Measurements from ENCODE around the gene CPSF3.
"Not testable (repeated sequence)": the region's sequence is repeated elsewhere in the genome, so short reads cannot be mapped to it uniquely, and the experiment has no call there.

Gene CPSF3

GRCh38 chr2:9472511-9472910, 49.1 kb downstream of the CPSF3 start:
- no peak for DNase-seq

DNA sequence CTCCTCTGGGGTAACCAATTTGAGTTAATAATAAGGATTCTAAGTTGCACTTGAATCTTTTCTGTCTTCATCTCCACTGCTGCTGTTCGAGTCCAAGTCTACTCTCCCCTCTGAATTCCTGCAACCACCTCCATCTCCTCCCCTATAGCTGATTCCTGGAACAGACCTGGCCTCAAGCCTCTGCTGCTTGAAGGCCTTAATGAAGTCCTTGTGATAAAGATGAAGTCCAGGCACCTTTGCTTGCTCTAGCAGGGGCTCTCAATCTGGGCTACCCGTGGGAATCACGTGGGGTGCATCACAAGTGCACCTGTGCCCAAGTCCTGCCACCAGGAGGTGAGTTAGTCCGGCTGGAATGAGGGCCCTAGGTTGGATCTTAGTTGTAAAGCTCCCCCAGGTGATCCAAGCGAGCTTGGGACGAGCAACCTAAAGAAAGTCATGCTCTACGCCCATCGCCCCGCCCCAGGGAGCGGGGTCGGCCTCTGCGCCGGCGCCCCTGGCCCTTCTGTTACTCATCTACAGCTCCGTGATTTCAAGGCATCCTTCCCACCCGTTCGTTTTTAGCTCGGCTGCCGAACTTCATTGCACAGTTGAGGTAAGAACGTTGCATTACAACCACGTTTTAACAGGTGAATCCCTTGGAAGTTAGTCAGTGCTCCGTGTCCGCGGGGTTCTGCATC, 50.0 kb downstream of the CPSF3 start:
- peak; percentile 14 for DNase-seq

DNA sequence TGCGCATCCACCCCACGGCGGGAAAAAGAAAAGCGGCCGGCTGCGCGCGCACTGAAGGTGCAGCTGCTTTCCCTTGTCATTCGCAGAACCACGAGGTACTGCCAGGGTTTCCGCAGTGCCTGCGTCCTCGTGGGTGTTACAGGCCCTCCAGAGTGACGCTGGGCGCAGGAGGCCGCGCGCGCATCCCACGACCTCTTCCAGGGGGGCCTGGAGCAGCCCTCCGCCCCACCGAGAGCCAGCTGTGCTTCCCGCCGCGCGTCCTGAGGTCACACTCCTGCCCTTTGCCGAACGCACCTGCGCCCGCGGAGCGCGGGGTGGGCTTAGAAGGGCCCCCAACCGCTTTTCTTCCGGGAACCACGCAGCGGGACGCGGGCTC, 50.5 kb downstream of the CPSF3 start:
- DNase-seq, result peak; percentile 69

- DNase-seq, result peak; percentile 73
These were observed 51.1 kb downstream of the CPSF3 start, which contains the start of gene IAH1 for GRCh38 chr2:9474361-9475057. Gene IAH1, plus strand, starts transcription at chr2:9474551. Its CDS starts 16 bp downstream, at chr2:9474567.

DNA sequence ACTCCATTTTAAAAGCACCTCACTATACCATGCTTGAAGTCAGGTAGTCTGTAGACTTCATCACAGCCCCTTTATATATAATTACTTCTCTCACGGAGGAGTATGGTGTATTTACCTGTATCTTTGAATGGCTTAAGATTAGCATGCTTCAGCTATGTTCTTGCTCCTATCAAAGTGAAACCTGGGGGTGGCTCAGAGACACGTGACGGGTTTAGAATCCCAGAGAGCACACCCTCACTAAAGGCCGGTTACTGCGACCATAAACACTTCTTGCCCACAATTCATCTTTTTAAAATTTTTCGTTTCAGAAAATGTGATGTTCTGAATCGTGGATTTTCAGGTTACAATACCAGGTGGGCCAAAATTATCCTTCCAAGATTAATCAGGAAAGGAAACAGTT, 54.5 kb downstream of the CPSF3 start:
- DNase-seq, result no peak

DNA sequence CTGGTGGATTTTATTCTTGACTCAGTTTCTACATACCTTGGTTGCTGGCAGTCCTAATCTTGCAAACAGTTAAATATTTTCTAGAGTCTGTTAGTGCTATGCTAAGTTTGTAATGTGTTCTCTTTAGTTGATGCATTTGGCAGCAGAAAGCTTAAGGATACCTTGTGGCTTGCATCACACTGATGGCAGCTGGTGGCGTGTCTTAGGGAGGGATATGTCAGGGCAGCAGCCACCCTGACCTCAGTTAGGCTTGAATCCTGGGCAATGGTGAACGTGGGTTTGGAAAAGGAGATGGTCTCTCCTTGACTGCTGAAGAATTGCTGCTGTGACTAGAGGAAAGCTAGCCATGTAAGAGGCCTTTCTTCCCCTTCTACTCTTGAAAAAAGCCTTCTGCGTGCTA, 55.1 kb downstream of the CPSF3 start:
- no peak for DNase-seq

DNA sequence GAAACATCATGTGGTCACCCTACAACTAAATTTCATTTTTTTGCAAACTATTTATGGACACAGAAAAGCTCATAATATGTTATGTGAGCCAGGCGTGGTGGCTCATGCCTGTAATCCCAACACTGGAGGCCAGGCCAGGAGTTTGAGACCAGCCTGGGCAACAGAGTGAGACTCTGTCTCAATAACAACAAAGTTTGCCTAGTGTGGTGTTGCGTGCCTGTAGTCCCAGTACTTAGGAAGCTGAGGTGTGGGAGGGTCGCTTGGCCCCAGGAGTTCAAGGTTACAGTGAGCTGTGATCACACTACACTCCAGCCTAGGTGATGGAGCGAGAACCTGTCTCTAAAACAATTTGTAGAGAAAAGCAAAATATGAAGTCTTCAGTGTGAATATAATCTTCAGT, 56.7 kb downstream of the CPSF3 start:
- DNase-seq, result no peak

DNA sequence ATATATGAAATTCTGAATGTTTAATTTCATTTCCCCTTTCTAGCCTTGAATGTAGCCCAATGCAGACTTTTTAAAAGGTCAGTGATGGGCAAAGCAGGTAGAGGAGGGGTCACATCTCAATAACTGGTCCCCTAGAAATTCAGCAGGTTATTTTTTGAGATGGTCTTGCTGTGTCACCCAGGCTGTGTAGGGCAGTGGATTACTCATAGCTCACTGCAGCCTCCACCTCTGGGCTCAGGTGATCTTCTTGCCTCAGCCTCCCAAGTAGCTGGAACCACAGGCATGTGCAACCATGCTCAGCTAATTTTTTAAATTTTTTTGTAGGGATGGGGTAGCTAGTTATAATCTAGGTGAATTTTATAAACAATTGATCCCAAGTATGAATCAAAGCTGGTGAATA, 59.7 kb downstream of the CPSF3 start:
- no peak for DNase-seq

DNA sequence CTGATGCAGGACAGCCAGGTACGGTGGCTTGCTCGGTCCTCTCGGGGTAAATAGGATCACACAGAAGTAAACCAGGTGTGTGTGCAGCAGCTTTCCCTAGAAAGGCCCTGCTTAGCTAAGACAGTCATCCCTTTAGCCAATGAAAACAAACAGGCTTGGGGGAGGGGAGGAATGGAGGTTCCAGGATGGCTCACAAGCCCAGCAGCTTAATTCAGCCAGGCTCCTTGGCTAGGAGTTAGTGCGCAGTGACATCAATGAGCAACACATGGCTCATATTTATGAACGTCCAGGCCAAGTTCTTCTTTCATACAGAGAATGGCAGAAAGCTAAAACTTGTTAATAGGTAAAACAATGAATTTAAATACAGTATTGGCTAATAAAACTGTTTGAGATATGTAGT, 61.1 kb downstream of the CPSF3 start:
- no peak for DNase-seq

DNA sequence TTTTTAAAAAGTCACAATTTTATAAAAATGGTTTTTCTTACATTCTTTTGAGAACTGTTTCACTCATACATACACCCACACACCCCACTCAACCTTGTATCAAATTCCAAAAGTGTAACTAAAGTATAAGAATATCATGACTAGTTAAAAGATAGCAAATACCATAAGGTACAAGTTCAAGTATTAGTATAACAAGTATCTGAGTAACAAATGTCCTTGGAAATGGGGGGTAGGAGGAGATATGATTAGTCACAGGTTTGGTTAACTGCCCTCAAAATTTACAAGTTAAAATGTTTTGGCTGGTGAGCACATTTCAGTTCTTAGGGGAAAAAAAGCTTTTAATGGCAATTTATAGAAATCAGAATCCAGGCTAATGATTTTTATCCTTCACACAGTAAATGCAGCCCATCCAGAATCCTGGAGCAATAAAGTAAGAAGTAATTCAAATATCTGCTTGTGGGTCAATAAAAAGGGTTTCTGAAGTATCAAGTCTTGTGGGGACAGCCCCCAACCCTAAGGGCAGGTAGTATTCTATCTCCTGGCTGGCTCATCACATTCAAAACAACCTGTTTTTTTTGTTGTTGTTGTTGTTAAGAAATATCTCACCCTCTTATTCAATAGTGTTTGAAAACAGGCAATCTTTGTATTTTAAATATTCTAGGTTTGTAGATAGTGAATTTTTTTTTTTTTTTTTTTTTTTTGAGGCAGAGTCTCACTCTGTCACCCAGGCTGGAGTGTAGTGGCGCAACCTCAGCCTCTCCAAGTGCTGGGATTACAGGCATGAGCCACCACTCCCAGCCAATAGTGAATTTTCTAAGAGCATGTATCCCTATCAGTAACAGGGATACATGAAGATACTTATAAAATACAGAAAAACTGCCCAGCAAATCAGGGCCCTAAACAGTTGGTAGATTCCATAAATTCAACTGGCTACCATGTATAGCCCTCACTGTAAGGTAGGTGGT, 65.4 kb downstream of the CPSF3 start:
- no peak for DNase-seq

DNA sequence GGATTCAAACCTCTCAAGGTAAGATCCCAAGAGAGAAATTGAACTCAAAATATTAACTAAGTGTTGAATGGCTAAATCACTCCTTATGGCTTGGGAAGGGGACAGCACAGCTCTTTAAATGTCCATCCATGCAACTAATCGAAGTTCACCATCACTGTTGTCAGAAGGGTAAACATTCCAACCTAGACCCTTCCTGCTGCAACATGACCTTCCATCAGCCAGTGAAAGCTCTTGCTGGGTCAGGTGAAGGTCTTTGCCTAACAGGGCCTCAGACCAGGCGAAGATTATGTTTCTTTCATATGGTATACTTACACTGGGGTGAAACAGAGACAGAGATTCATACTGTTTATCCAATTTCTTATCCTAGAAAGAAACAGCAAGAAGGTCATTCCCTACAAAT, 67.3 kb downstream of the CPSF3 start:
- DNase-seq, result no peak

GRCh38 chr2:9492927-9493326, 69.5 kb downstream of the CPSF3 start:
- no peak for DNase-seq

DNA sequence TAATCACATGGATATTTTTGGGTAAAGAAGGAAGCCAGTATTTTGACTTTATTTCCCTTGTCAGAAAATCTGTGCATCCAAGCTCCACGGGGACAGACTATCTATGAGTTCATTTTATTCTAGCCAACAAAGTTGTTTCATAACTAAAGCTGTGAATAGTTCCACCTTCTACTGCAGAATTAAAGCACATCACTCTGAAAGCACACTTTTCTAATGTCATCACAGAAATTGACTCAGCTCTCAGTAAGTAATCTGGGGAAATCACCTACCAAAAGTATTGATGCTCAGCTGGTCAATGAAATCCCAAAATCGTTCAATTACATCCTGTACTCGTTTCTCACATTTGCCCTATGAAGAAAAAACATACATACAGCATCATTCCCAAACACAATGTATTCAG, 70.0 kb downstream of the CPSF3 start:
- DNase-seq, result no peak

DNA sequence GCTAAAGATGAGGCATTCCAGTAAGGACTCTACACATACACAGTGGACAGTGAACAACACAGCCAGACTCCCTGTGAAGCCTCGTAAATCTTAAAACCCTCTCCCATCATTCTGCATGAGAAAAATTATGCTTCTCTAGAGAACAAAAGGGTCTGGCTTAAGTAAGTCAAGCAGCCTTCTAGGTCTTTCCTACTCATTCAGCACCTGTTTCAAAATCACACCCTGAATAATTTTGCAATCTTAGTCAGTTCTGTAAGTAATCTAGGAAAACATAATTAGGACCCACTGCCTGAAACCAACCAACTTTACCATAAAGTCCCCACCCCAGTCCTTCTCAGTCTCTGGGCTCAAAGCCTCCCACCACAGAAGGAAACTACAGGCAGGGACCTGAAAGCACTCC, 70.6 kb downstream of the CPSF3 start:
- DNase-seq, result no peak

- no peak for DNase-seq
These were observed 73.6 kb downstream of the CPSF3 start for GRCh38 chr2:9497017-9497416.

- no peak for DNase-seq
These were observed 74.8 kb downstream of the CPSF3 start for GRCh38 chr2:9498210-9498609.

GRCh38 chr2:9508931-9509330, 85.5 kb downstream of the CPSF3 start:
- DNase-seq, result no peak

- not testable (repeated sequence) for DNase-seq
These were observed 90.5 kb downstream of the CPSF3 start for GRCh38 chr2:9513946-9514345.

DNA sequence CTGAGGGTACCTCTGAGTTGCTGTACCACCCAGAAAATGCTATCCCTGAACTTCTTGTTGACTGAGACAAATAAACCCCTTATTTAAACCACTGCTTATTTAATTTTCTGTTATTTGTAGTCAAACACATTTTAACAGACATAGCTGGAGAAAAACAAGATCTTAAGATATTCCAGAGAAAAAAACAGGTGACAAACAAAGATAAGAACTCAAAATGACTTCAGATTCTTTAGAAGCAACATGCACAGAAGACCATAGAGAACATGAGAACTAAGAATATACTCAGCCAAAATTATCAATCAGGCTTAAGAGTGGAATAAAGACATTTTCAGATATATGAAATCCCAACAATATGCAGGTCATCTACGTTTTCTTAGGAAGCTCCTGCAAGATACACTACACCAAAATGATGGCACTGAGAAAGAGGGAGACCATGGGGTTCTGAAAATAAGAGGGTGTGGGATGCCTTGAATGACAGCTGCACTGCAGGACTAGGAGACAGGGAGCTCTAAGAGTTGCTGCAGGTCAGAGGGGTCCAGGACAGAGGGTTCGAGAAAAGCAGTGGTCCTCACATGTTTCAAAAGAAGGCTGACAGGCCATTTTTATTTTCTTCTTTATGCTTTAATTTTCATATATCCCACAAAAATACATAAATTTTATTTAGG, 93.8 kb downstream of the CPSF3 start:
- DNase-seq, result no peak

GRCh38 chr2:9518163-9518562, 94.7 kb downstream of the CPSF3 start:
- no peak for DNase-seq

DNA sequence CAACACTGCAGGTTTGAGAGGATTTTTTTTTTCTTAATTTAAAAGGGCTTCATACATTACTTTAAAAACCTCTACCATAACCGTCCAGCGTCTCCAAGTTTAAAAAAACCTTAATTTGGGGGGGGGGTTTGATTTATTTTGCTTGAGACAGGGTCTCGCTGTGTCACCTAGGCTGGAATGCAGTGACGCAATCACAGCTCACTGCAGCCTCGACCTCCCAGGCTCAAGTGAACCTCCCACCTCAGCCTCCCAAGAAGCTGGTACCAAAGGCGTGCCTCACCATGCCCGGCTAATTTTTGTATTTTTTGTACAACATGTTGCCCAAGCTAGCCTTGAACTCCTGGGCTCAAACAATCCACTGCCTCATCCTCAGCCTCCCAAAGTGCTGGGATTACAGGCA, 95.3 kb downstream of the CPSF3 start:
- no peak for DNase-seq

DNA sequence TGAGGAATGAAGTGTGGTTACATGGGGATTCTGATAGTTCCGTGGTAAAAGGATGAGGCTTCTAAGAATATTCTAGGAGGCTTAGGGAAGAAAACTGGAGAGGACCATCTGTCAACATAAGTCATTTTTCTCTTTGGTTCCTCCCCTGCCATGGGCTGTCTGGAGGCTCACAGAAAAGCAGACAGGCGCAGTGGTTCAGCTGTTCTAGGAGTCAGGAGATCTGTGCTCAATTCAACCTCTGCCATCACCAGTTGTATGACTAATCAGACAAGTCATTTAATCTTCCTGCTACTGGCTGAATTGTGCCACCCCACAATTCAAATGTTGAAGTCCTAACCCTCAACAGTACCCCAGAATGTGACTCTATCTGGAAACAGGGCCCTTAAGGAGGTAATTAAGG, 95.8 kb downstream of the CPSF3 start:
- DNase-seq, result no peak
